HEK293 (cell line): ENCODE results near the gene DIP2C.

Experiments used
- CTCF ChIA-PET: fragments of 350-600 bp; formaldehyde crosslinking; extraction: SDS; loops from one replicate; lab custom pipeline; 2021; ENCODE audit warnings: antibody characterized with exemption; lab: Yijun Ruan, JAX
- POLR2A ChIA-PET: fragments of 300-600 bp; formaldehyde crosslinking; extraction: SDS; loops from one replicate; lab custom pipeline; 2020; ENCODE audit warnings: antibody characterized with exemption, inconsistent platforms; lab: Yijun Ruan, JAX
- H3K27ac ChIP-seq: fragments of 200-500 bp; sonication (Bioruptor generic); 2 replicates; pipeline ENCODE4 v1.5.1; 2014; ENCODE audit warnings: low read depth, low read length, control low read depth, inconsistent platforms; ENCODE audit errors: extremely low read depth
- H3K36me3 ChIP-seq, 2 experiments: fragments of 200-500 bp in 1 of 2; sonication (Bioruptor generic) in 1 of 2; 1 replicate in 1 of 2; 2 replicates in 1 of 2; pipeline ENCODE4 v1.5.1; 2014 to 2017; ENCODE audit warnings: inconsistent platforms in 2 of 2, low read length in 2 of 2; ENCODE audit not compliant: control insufficient read depth in 2 of 2, insufficient read depth in 1 of 2
- H3K4me1 ChIP-seq: fragments of 200-500 bp; sonication (Bioruptor generic); 2 replicates; pipeline ENCODE4 v1.5.1; 2014; ENCODE audit warnings: mild to moderate bottlenecking, low read length, inconsistent platforms; ENCODE audit not compliant: control insufficient read depth, insufficient read depth
- H3K4me3 ChIP-seq: 2 replicates; pipeline ENCODE4 v1.5.1; 2011; ENCODE audit warnings: low read depth, mild to moderate bottlenecking, control low read depth, low read length, moderate library complexity
- H3K9me3 ChIP-seq: fragments of 200-500 bp; sonication (Bioruptor generic); 2 replicates; pipeline ENCODE4 v1.5.1; 2014; ENCODE audit warnings: low read depth, low read length, inconsistent platforms; ENCODE audit not compliant: control insufficient read depth, insufficient read depth
- FEZF1 ChIP-seq: fragments of 450-650 bp; formaldehyde crosslinking; IDR thresholded peaks from 2 replicates; pipeline ENCODE4 v1.5.1; 2016; ENCODE audit warnings: missing biosample characterization, missing genetic modification characterization
- IKZF3 ChIP-seq: fragments of 450-650 bp; IDR thresholded peaks from 2 replicates; pipeline ENCODE4 v1.5.0; 2018; ENCODE audit warnings: missing biosample characterization, mild to moderate bottlenecking, missing genetic modification characterization, moderate library complexity
- PRDM1 ChIP-seq: fragments of 450-650 bp; formaldehyde crosslinking; IDR thresholded peaks from 2 replicates; pipeline ENCODE4; 2016; ENCODE audit warnings: missing biosample characterization, missing genetic modification characterization
- ZBTB1 ChIP-seq: fragments of 450-650 bp; formaldehyde crosslinking; IDR thresholded peaks from 2 replicates; pipeline ENCODE4 v1.5.1; 2016; ENCODE audit warnings: missing biosample characterization, missing genetic modification characterization
- ZBTB20 ChIP-seq: fragments of 450-650 bp; formaldehyde crosslinking; IDR thresholded peaks from 2 replicates; pipeline ENCODE4 v1.5.1; 2016; ENCODE audit warnings: missing biosample characterization, missing genetic modification characterization
- ZFP3 ChIP-seq: fragments of 450-650 bp; formaldehyde crosslinking; IDR thresholded peaks from 2 replicates; pipeline ENCODE4 v1.5.1; 2016; ENCODE audit warnings: low read depth, missing biosample characterization, missing genetic modification characterization
- ZNF19 ChIP-seq: fragments of 450-650 bp; formaldehyde crosslinking; IDR thresholded peaks from 2 replicates; pipeline ENCODE4; 2016; ENCODE audit warnings: missing biosample characterization, missing genetic modification characterization, low read depth
- ZNF221 ChIP-seq: fragments of 450-650 bp; formaldehyde crosslinking; IDR thresholded peaks from 2 replicates; pipeline ENCODE4 v1.5.1; 2017; ENCODE audit warnings: missing biosample characterization, missing genetic modification characterization, borderline replicate concordance
- ZNF302 ChIP-seq: fragments of 450-650 bp; formaldehyde crosslinking; IDR thresholded peaks from 2 replicates; pipeline ENCODE4 v1.5.1; 2016; ENCODE audit warnings: missing biosample characterization, missing genetic modification characterization, low read depth
- ZNF391 ChIP-seq: fragments of 450-650 bp; formaldehyde crosslinking; IDR thresholded peaks from 2 replicates; pipeline ENCODE4 v1.5.1; 2016; ENCODE audit warnings: low read depth, missing biosample characterization, missing genetic modification characterization, borderline replicate concordance
- ZNF394 ChIP-seq: fragments of 450-650 bp; formaldehyde crosslinking; IDR thresholded peaks from 2 replicates; pipeline ENCODE4 v1.5.1; 2016; ENCODE audit warnings: missing biosample characterization, missing genetic modification characterization, mild to moderate bottlenecking, moderate library complexity, borderline replicate concordance
- ZNF596 ChIP-seq: fragments of 450-650 bp; IDR thresholded peaks from 2 replicates; pipeline ENCODE4 v1.5.0; 2018; ENCODE audit warnings: missing biosample characterization, mild to moderate bottlenecking, missing genetic modification characterization, moderate library complexity
- ZNF629 ChIP-seq: fragments of 450-650 bp; formaldehyde crosslinking; IDR thresholded peaks from 2 replicates; pipeline ENCODE4 v1.5.1; 2017; ENCODE audit warnings: missing biosample characterization, missing genetic modification characterization
- ZNF791 ChIP-seq: fragments of 450-650 bp; formaldehyde crosslinking; IDR thresholded peaks from 2 replicates; pipeline ENCODE4 v1.5.1; 2016; ENCODE audit warnings: missing biosample characterization, missing genetic modification characterization
- TF ChIP-seq, protein P1 (sequence below): fragments of 450-650 bp; formaldehyde crosslinking; IDR thresholded peaks from 2 replicates; pipeline ENCODE4 v1.5.1; 2016; ENCODE audit warnings: missing biosample characterization, missing genetic modification characterization
- TF ChIP-seq, protein P2 (sequence below): fragments of 450-650 bp; formaldehyde crosslinking; IDR thresholded peaks from 2 replicates; pipeline ENCODE4 v1.5.1; 2017; ENCODE audit warnings: missing biosample characterization, missing genetic modification characterization
- TF ChIP-seq, protein P3 (sequence below): fragments of 450-650 bp; formaldehyde crosslinking; IDR thresholded peaks from 2 replicates; pipeline ENCODE4 v1.5.1; 2017; ENCODE audit warnings: missing biosample characterization, missing genetic modification characterization
- TF ChIP-seq, protein P4 (sequence below): fragments of 450-650 bp; formaldehyde crosslinking; IDR thresholded peaks from 2 replicates; pipeline ENCODE4 v1.5.1; 2016; ENCODE audit warnings: missing biosample characterization, missing genetic modification characterization

Gene DIP2C

DNA sequence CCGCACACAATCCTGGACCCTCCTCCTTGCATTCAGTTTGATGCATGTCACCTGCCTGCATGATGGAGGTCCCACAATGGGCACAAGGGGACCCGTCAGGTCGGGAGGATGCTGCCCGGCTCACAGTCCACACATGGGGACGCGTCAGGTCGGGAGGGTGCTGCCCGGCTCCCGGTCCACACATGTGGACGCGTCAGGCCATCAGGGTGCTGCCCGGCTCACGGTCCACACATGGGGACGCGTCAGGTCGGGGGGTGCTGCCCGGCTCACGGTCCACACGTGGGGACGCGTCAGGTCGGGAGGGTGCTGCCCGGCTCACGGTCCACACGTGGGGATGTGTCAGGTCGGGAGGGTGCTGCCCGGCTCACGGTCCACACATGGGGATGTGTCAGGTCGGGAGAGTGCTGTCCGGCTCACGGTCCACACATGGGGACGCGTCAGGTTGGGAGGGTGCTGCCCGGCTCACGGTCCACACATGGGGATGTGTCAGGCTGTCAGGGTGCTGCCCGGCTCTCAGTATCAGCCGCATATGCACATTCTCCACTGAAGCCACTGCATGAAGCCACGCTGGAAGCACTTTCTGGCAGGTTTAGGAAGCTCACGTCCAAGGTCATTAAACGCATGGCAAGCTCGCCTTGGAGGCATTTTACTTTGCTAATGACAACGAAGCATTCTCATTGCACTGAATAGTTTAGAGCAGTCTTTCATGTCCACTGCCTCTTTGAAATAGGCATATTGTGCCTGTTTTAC is 50.3 kb downstream of the DIP2C start:
- H3K4me1 ChIP-seq, result no peaks in the 10 kb centered on the region
- H3K27ac ChIP-seq, result no peak overlapping the region
- ChIA-PET CTCF (no interaction called here), POLR2A (no interaction called here)
- H3K9me3 ChIP-seq, result no peaks in the 10 kb centered on the region
- peaks cover 0 to 3% of the 10 kb centered on the region in 2 experiments; a peak in 1 of 3 replicates for H3K36me3 ChIP-seq
- no peak overlapping the region for H3K4me3 ChIP-seq
- no peak for TF ChIP-seq ZNF629 (tag by site-specific recombination)
- TF ChIP-seq, protein P1, sequence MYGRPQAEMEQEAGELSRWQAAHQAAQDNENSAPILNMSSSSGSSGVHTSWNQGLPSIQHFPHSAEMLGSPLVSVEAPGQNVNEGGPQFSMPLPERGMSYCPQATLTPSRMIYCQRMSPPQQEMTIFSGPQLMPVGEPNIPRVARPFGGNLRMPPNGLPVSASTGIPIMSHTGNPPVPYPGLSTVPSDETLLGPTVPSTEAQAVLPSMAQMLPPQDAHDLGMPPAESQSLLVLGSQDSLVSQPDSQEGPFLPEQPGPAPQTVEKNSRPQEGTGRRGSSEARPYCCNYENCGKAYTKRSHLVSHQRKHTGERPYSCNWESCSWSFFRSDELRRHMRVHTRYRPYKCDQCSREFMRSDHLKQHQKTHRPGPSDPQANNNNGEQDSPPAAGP (tag by site-specific recombination), result no peak
- TF ChIP-seq, all 188 proteins: peak for 0

DNA sequence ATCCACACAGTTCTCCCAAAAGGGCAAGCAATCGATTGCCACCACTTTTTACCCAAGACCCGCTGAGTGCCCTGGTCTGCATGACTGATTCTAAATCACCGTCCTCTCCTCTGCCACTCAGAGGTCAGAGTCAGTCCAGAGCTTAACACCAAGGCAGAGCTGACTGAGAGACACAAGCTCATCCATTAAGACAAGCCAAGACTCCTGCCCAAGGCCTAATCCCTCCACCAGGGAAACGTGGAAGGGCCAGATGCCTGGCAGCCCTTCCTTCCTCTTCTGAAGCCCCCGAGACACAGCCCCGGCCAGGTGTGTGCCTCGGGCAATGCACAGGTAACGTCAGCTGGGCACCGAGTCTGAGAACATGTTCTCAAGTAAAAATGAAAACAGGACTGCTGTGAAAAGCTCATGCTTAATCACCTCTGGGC is 51.7 kb downstream of the DIP2C start:
- Histone ChIP-seq H3K9me3 (no peaks in the 10 kb centered on the region), H3K36me3 (peaks cover 0 to 3% of the 10 kb centered on the region in 2 experiments; a peak in 1 of 3 replicates), H3K4me3 (no peak overlapping the region), H3K4me1 (0 out of 2 replicates have a peak, but pooled peaks cover 3% of the 10 kb centered on the region), H3K27ac (no peak overlapping the region)
- ChIA-PET CTCF (no interaction called here), POLR2A (interaction anchor here (0.6 kb wide), 1 partner anchor 96 kb away, joined by 3 read pairs; no protein-coding TSS in a partner anchor)
- TF ChIP-seq ZNF394 (no peak), ZBTB1 (tag by site-specific recombination) (no peak), ZFP3 (tag by site-specific recombination) (no peak), ZNF791 (tag by site-specific recombination) (no peak)

DNA sequence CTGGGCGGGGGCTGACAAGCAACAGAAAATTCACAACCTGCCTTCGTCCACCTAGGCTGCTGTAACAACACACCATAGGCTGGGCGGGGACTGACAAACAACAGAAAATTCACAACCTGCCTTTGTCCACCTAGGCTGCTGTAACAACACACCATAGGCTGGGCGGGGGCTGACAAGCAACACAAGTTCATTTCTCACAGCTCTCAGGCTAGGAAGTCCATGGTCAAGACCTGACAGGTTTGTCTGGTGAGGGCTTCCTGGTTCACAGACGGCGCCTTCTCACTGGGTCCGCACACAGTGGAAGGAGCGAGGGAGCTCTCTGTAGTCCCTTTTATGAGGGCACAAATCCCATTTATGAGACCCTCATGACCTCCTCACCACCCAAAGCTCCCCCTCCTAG is 52.2 kb downstream of the DIP2C start:
- Histone ChIP-seq H3K27ac (no peak overlapping the region), H3K36me3 (peaks cover 0 to 3% of the 10 kb centered on the region in 2 experiments; a peak in 1 of 3 replicates), H3K9me3 (no peaks in the 10 kb centered on the region), H3K4me1 (0 out of 2 replicates have a peak, but pooled peaks cover 3% of the 10 kb centered on the region), H3K4me3 (no peak overlapping the region)
- CTCF ChIA-PET, result no interaction called here
- TF ChIP-seq, protein P2, sequence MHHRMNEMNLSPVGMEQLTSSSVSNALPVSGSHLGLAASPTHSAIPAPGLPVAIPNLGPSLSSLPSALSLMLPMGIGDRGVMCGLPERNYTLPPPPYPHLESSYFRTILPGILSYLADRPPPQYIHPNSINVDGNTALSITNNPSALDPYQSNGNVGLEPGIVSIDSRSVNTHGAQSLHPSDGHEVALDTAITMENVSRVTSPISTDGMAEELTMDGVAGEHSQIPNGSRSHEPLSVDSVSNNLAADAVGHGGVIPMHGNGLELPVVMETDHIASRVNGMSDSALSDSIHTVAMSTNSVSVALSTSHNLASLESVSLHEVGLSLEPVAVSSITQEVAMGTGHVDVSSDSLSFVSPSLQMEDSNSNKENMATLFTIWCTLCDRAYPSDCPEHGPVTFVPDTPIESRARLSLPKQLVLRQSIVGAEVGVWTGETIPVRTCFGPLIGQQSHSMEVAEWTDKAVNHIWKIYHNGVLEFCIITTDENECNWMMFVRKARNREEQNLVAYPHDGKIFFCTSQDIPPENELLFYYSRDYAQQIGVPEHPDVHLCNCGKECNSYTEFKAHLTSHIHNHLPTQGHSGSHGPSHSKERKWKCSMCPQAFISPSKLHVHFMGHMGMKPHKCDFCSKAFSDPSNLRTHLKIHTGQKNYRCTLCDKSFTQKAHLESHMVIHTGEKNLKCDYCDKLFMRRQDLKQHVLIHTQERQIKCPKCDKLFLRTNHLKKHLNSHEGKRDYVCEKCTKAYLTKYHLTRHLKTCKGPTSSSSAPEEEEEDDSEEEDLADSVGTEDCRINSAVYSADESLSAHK (tag by site-specific recombination), result no peak
- TF ChIP-seq ZBTB20 (tag by site-specific recombination) (no peak), ZNF19 (no peak), ZNF391 (tag by site-specific recombination) (no peak), ZNF221 (no peak), IKZF3 (tag by site-specific recombination) (no peak), ZNF791 (tag by site-specific recombination) (no peak), PRDM1 (tag by site-specific recombination) (no peak), ZNF596 (tag by site-specific recombination) (no peak), ZNF302 (tag by site-specific recombination) (no peak), FEZF1 (no peak)
- TF ChIP-seq, protein P3, sequence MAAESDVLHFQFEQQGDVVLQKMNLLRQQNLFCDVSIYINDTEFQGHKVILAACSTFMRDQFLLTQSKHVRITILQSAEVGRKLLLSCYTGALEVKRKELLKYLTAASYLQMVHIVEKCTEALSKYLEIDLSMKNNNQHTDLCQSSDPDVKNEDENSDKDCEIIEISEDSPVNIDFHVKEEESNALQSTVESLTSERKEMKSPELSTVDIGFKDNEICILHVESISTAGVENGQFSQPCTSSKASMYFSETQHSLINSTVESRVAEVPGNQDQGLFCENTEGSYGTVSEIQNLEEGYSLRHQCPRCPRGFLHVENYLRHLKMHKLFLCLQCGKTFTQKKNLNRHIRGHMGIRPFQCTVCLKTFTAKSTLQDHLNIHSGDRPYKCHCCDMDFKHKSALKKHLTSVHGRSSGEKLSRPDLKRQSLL (tag by site-specific recombination), result no peak
- TF ChIP-seq, protein P4, sequence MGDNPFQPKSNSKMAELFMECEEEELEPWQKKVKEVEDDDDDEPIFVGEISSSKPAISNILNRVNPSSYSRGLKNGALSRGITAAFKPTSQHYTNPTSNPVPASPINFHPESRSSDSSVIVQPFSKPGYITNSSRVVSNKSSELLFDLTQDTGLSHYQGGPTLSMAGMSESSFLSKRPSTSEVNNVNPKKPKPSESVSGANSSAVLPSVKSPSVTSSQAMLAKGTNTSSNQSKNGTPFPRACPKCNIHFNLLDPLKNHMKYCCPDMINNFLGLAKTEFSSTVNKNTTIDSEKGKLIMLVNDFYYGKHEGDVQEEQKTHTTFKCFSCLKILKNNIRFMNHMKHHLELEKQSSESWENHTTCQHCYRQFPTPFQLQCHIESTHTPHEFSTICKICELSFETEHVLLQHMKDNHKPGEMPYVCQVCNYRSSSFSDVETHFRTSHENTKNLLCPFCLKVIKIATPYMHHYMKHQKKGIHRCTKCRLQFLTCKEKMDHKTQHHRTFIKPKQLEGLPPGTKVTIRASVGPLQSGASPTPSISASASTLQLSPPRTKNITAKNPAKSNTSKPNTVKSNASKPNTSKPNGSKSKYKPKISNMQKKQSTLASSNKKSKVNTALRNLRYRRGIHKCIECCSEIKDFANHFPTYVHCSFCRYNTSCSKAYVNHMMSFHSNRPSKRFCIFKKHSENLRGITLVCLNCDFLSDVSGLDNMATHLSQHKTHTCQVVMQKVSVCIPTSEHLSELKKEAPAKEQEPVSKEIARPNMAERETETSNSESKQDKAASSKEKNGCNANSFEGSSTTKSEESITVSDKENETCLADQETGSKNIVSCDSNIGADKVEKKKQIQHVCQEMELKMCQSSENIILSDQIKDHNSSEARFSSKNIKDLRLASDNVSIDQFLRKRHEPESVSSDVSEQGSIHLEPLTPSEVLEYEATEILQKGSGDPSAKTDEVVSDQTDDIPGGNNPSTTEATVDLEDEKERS, result no peak
- POLR2A ChIA-PET, result no interaction called here
